ENCODE measurements around the gene SDHA. TPM values are rescaled to one million over a fixed set of nuclear protein-coding genes. Genes with fewer than 3 reads are reported as not detected.
"Not testable (repeated sequence)": the region's sequence is repeated elsewhere in the genome, so short reads cannot be mapped to it uniquely, and the experiment has no call there.

SDHA gene
- total and polyA plus RNA-seq, 7 experiments from 2014 or later, result 120 to 205 (median 160) TPM

DNA sequence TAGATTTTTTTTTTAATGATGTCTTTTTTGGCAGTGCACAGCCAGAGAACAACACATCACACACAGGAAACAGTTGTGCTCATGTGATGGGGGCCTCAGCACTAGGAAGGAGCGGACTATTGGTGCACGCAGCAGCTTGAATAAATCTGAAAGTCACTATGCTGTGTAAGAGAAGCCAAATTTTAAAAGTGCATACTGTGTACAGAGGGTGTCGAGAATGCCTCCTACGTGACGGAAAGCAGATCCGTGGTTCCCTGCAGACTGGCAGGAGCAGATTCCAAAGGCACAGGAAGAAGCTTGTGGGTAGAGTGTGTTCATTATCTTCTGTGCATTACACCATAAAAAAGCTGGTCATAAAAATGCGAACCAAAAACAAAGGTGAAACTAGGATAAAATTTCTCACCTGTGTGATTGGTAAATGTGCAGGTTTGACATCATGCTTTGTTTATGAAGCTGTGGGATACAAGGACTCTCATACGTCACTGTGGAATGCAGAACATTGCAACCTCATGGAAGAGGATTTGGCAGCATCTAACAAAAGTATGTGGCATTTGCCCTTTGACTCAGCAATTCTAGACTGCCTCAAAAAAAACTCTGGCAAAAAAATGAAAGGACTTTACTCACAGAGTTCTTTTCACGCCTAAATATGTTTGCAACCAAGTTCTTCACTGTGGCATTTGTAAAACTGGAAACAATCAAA is 45.3 kb downstream of the SDHA start:
- ATAC-seq; CTCF ChIA-PET; H3K27ac ChIP-seq (ENCODE audit: low read depth, low read length); H3K4me1 ChIP-seq (ENCODE audit: control insufficient read depth in 2 of 2, insufficient read depth in 2 of 2, low read length in 2 of 2); H3K9me3 Mint-ChIP-seq; H3K4me3 Mint-ChIP-seq; H3K27me3 ChIP-seq (ENCODE audit: control insufficient read depth in 2 of 2, insufficient read depth in 2 of 2, low read length in 2 of 2); H3K9me3 ChIP-seq (ENCODE audit: control insufficient read depth in 2 of 3, low read length in 3 of 3); intact Hi-C loops (cut with micrococcal nuclease); H3K4me1 Mint-ChIP-seq; H3K4me3 ChIP-seq (ENCODE audit: low read length); H3K27me3 Mint-ChIP-seq; POLR2A ChIA-PET; DNase-seq: not testable (repeated sequence)
- peaks cover 0 to 19% (median 17%) of the 10 kb centered on the region in 5 donors for H3K36me3 Mint-ChIP-seq
- peaks cover 0 to 32% (median 9%) of the 10 kb centered on the region in 3 experiments for H3K36me3 ChIP-seq (ENCODE audit: control insufficient read depth in 2 of 3, insufficient read depth in 3 of 3, low read length in 3 of 3)
- H3K27ac Mint-ChIP-seq, result peak overlapping the region in 4 of 9 donors; percentile 6 to 46 (median 37)

- Mint-ChIP-seq H3K27me3 (no peaks in the 10 kb centered on the region), H3K4me1 (peaks cover 0 to 5% (median 0%) of the 10 kb centered on the region in 7 donors), H3K9me3 (peaks cover 0 to 3% (median 0%) of the 10 kb centered on the region in 11 donors), H3K36me3 (peaks cover 0 to 15% (median 13%) of the 10 kb centered on the region in 5 donors), H3K4me3 (no peak overlapping the region), H3K27ac (peak overlapping the region in 1 of 9 donors; percentile 55)
- DNase-seq (no peak), ATAC-seq (no peak)
- ChIA-PET CTCF (interaction anchor here (0.8 kb wide), 1 partner anchor 17 kb away, joined by 3 read pairs; no protein-coding TSS in a partner anchor), POLR2A (no interaction called here)
- Histone ChIP-seq H3K4me1 (ENCODE audit: control insufficient read depth in 2 of 2, insufficient read depth in 2 of 2, low read length in 2 of 2) (no peaks in the 10 kb centered on the region), H3K4me3 (ENCODE audit: low read length) (no peak overlapping the region), H3K27ac (ENCODE audit: low read depth, low read length) (no peak overlapping the region), H3K27me3 (ENCODE audit: control insufficient read depth in 2 of 2, insufficient read depth in 2 of 2, low read length in 2 of 2) (no peaks in the 10 kb centered on the region), H3K36me3 (ENCODE audit: control insufficient read depth in 2 of 3, insufficient read depth in 3 of 3, low read length in 3 of 3) (peaks cover 0 to 32% (median 9%) of the 10 kb centered on the region in 3 experiments), H3K9me3 (ENCODE audit: control insufficient read depth in 2 of 3, low read length in 3 of 3) (no peaks in the 10 kb centered on the region)
- intact Hi-C loops (cut with micrococcal nuclease), result no loop called here
Measured at GRCh38 chr5:264338-264737, 46.2 kb downstream of the SDHA start.

DNA sequence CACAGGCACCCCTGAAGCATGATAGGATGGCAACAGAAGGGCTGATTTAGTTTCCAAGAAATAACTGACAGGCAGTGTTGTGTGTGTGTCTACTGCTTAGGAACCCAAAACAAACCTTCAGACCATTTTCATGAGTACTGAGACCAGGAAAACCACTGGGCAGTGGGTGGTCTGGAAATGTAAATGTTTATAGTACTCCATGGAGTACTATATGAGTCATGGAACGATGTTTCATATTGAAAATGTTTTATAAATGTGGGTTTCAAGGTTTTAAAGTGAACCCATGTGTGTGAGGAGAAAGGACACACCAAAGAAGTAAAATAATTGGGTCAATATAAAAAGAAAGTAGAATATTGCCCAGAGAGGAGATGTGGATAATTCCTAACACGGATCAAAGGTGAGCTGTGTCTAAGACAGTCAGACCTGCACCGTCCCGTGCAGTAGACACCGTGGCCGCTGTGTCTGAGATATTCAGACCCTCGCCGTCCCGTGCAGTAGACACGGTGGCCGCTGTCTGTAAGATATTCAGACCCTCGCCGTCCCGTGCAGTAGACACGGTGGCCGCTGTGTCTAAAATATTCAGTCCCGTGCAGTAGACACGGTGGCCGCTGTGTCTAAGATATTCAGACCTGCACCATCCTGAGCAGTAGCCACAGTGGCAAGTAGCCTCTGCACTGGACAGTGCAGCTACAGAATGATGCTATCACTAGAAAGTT is 48.3 kb downstream of the SDHA start:
- intact Hi-C loops (cut with micrococcal nuclease); DNase-seq; POLR2A ChIA-PET; H3K27ac Mint-ChIP-seq; CTCF ChIA-PET; H3K27me3 ChIP-seq (ENCODE audit: control insufficient read depth in 2 of 2, insufficient read depth in 2 of 2, low read length in 2 of 2); H3K4me3 ChIP-seq (ENCODE audit: low read length); H3K9me3 Mint-ChIP-seq; H3K27ac ChIP-seq (ENCODE audit: low read depth, low read length); H3K4me3 Mint-ChIP-seq; H3K4me1 ChIP-seq (ENCODE audit: control insufficient read depth in 2 of 2, insufficient read depth in 2 of 2, low read length in 2 of 2); H3K9me3 ChIP-seq (ENCODE audit: control insufficient read depth in 2 of 3, low read length in 3 of 3); ATAC-seq; H3K27me3 Mint-ChIP-seq: not testable (repeated sequence)
- Mint-ChIP-seq H3K36me3 (peaks cover 0 to 15% (median 14%) of the 10 kb centered on the region in 5 donors), H3K4me1 (peaks cover 0 to 16% (median 11%) of the 10 kb centered on the region in 7 donors)
- H3K36me3 ChIP-seq (ENCODE audit: control insufficient read depth in 2 of 3, insufficient read depth in 3 of 3, low read length in 3 of 3), result peaks cover 0 to 32% (median 9%) of the 10 kb centered on the region in 3 experiments

GRCh38 chr5:267716-268115 is 49.6 kb downstream of the SDHA start:
- Histone ChIP-seq H3K4me3 (ENCODE audit: low read length) (no peak overlapping the region), H3K9me3 (ENCODE audit: control insufficient read depth in 2 of 3, low read length in 3 of 3) (no peaks in the 10 kb centered on the region), H3K27ac (ENCODE audit: low read depth, low read length) (no peak overlapping the region), H3K27me3 (ENCODE audit: control insufficient read depth in 2 of 2, insufficient read depth in 2 of 2, low read length in 2 of 2) (no peaks in the 10 kb centered on the region), H3K4me1 (ENCODE audit: control insufficient read depth in 2 of 2, insufficient read depth in 2 of 2, low read length in 2 of 2) (peaks cover 0 to 2% of the 10 kb centered on the region in 2 donors), H3K36me3 (ENCODE audit: control insufficient read depth in 2 of 3, insufficient read depth in 3 of 3, low read length in 3 of 3) (peaks cover 0 to 32% (median 9%) of the 10 kb centered on the region in 3 experiments)
- DNase-seq (no peak), ATAC-seq (no peak)
- H3K4me3 Mint-ChIP-seq, result no peak overlapping the region
- H3K4me1 Mint-ChIP-seq, result peaks cover 7 to 21% (median 14%) of the 10 kb centered on the region in 7 donors
- peaks cover 0 to 12% (median 9%) of the 10 kb centered on the region in 5 donors for H3K36me3 Mint-ChIP-seq
- peak overlapping the region in 4 of 9 donors; percentile 37 to 72 (median 51) for H3K27ac Mint-ChIP-seq
- POLR2A ChIA-PET, result no interaction called here
- H3K27me3 Mint-ChIP-seq, result no peaks in the 10 kb centered on the region
- H3K9me3 Mint-ChIP-seq, result peaks cover 0 to 4% (median 0%) of the 10 kb centered on the region in 11 donors
- intact Hi-C loops (cut with micrococcal nuclease), result no loop called here
- CTCF ChIA-PET, result no interaction called here

- POLR2A ChIA-PET, result interaction anchor here (1.2 to 2.5 kb wide), 2 partner anchors 13 to 51 kb away, joined by 4 to 27 read pairs; partner anchors contain the start of genes CCDC127 and SDHA
- CTCF ChIA-PET, result no interaction called here
- H3K27ac Mint-ChIP-seq, result peak overlapping the region in 8 of 9 donors; percentile 59 to 99 (median 86)
- no peak for ATAC-seq
- Histone ChIP-seq H3K36me3 (ENCODE audit: control insufficient read depth in 2 of 3, insufficient read depth in 3 of 3, low read length in 3 of 3) (peaks cover 0 to 26% (median 2%) of the 10 kb centered on the region in 3 experiments), H3K4me3 (ENCODE audit: low read length) (no peak overlapping the region), H3K9me3 (ENCODE audit: control insufficient read depth in 2 of 3, low read length in 3 of 3) (no peaks in the 10 kb centered on the region), H3K4me1 (ENCODE audit: control insufficient read depth in 2 of 2, insufficient read depth in 2 of 2, low read length in 2 of 2) (peaks cover 0 to 7% of the 10 kb centered on the region in 2 donors), H3K27ac (ENCODE audit: low read depth, low read length) (no peak overlapping the region), H3K27me3 (ENCODE audit: control insufficient read depth in 2 of 2, insufficient read depth in 2 of 2, low read length in 2 of 2) (no peaks in the 10 kb centered on the region)
- DNase-seq, result no peak
- H3K27me3 Mint-ChIP-seq, result no peaks in the 10 kb centered on the region
- peaks cover 0 to 19% (median 11%) of the 10 kb centered on the region in 5 donors for H3K36me3 Mint-ChIP-seq
- H3K4me3 Mint-ChIP-seq, result peak overlapping the region; percentile 72 to 95 (median 91)
- intact Hi-C loops (cut with micrococcal nuclease), result loop anchor here (5.0 kb wide), 4 partner anchors 52 to 622 kb away; partner anchors contain the start of genes EXOC3 (in 2 of the 2), AHRR (in 1 of the 2), BRD9 (in 1 of the 2) and CEP72 (in 1 of the 2)
- H3K4me1 Mint-ChIP-seq, result peaks cover 20 to 41% (median 39%) of the 10 kb centered on the region in 7 donors
- H3K9me3 Mint-ChIP-seq, result peaks cover 0 to 4% (median 0%) of the 10 kb centered on the region in 11 donors
Measured at GRCh38 chr5:270340-270739, 52.2 kb downstream of the SDHA start.

DNA sequence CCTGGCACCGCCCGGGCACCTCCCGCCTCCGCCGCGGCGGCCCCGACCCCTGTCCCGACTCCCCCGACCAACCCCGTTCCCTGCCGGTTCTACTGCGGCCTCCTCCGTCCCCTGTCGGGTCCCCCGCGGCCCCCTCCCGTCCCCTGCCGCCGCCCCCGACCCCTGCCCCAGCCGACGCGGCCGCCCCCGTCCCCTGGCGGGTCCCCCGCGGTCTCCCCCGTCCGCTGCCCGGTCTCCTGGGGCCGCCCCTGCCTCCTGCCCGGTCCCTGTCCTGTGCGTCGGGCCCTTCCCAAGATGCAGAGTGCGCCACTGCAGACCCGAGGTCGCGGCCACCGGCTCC is 53.7 kb downstream of the SDHA start:
- H3K27me3 Mint-ChIP-seq; H3K4me1 ChIP-seq (ENCODE audit: control insufficient read depth in 2 of 2, insufficient read depth in 2 of 2, low read length in 2 of 2); H3K9me3 ChIP-seq (ENCODE audit: control insufficient read depth in 2 of 3, low read length in 3 of 3); CTCF ChIA-PET; DNase-seq; H3K27me3 ChIP-seq (ENCODE audit: control insufficient read depth in 2 of 2, insufficient read depth in 2 of 2, low read length in 2 of 2); H3K9me3 Mint-ChIP-seq: not testable (repeated sequence)
- Mint-ChIP-seq H3K27ac (peak overlapping the region in 8 of 9 donors; percentile 80 to 96 (median 91)), H3K36me3 (peaks cover 0 to 22% (median 11%) of the 10 kb centered on the region in 5 donors), H3K4me1 (peaks cover 22 to 48% (median 42%) of the 10 kb centered on the region in 7 donors), H3K4me3 (peak overlapping the region; percentile 90 to 96 (median 93))
- peak overlapping the region; percentile 71 for H3K4me3 ChIP-seq (ENCODE audit: low read length)
- ATAC-seq, result peak; percentile 0
- peak overlapping the region; percentile 84 for H3K27ac ChIP-seq (ENCODE audit: low read depth, low read length)
- peaks cover 0 to 27% (median 0%) of the 10 kb centered on the region in 3 experiments for H3K36me3 ChIP-seq (ENCODE audit: control insufficient read depth in 2 of 3, insufficient read depth in 3 of 3, low read length in 3 of 3)
- POLR2A ChIA-PET, result interaction anchor here (1.3 to 2.5 kb wide), 2 partner anchors 10 to 53 kb away, joined by 3 to 27 read pairs; partner anchors contain the start of genes CCDC127 and SDHA
- intact Hi-C loops (cut with micrococcal nuclease), result loop anchor here (1.0 to 5.0 kb wide), 7 partner anchors 51 to 621 kb away; partner anchors contain the start of genes EXOC3 (in 2 of the 2), AHRR (in 1 of the 2), BRD9 (in 1 of the 2) and CCDC127 (in 1 of the 2)
